ENCODE measurements around the gene SMIM45.

SMIM45 gene

DNA sequence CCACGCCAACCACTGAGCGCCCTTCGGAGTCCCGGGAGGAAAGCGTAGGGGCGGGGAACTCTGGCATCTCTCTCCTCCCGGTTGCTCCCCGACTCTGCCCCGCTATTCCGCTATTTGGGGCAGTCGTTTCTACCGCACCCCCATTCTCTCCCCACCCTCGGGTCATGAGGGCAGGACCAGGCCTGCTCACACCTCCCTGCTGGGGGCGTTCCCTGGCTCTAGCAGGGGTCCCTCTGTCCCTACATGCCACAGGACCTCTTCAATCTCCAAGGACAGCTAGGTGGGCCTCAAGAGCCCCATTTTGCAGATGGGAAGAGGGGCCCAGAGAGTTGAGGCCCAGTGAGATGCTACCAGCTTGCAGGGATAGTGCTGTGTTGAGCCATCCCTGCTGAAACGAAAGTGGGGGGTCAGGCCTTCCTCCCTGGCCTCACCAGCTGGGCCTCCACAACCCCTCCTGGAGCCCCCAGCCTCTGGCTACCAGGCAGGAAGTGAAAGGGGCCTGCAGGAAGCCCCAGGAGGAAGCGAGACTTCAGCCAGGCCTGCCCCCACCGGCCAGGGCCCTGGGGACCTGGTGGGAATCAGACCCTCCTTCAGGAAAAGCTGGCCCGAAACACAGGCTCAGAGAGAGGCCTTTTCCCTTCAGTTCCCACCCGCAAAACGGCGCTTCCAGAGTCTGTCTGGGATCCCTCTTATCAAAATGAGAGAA is 31.5 kb upstream of the SMIM45 start:
- TF ChIP-seq POLR2A (IDR thresholded peaks at IDR 0.05; ENCODE audit: low read length) (no peak), GATA1 (IDR thresholded peaks at IDR 0.05; ENCODE audit: low read depth, low read length) (no peak)
- DNase-seq: no peak

DNA sequence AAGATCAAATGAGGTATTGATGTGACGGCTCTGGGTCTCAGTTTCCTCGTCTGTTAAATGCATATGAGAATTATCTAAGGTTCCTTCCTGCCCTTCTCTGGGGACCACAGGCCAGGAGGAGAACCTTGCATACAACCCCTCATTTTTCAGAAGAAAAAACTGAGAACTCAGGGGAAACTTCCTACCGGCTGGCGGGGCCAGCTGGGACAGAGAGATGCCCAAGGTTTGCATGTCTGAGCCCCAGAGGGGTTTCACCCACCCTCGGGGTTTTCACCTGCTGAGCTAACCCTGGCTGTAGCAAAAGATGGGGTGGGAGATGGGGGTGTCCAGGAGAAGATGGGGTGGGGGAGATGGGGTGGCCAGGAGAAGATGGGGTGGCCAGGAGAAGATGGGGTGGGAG is 29.6 kb upstream of the SMIM45 start:
- TF ChIP-seq POLR2A (IDR thresholded peaks at IDR 0.05; ENCODE audit: low read length) (no peak), GATA1 (IDR thresholded peaks at IDR 0.05; ENCODE audit: low read depth, low read length) (no peak)
- DNase-seq: no peak

DNA sequence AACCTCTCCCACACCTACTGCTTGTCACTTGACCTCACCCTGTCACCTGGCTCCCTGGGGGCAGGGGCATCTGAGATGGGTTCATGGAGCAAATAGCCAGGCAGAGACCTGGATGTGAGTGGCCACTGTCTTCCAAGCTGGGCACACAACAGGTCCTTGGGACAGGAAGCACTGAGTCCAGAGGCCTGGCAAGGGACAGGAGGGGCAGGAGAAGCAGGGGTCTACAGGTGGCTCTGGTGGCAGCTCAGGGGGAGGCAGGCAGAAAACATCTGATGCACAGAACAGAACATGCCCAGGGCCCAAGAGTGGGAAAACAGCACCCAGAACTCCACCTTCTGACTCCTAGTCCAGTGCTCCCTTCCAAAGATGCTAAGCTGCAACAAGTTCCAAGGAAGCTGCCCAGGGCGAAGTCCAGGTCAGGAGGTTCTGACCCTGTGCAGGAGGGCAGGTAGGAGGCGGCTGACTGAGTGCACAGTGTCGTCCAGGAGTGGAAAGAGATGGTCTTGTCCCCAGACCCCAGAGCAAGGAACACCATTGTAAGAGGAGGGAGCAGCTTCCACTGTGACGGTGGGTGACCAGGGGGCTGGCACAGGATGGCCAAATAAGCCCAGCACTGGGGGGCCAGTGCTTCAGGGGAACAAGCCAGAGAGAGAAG is 28.9 kb upstream of the SMIM45 start:
- TF ChIP-seq GATA1 (IDR thresholded peaks at IDR 0.05; ENCODE audit: low read depth, low read length) (no peak), POLR2A (IDR thresholded peaks at IDR 0.05; ENCODE audit: low read length) (no peak)
- DNase-seq: no peak

DNA sequence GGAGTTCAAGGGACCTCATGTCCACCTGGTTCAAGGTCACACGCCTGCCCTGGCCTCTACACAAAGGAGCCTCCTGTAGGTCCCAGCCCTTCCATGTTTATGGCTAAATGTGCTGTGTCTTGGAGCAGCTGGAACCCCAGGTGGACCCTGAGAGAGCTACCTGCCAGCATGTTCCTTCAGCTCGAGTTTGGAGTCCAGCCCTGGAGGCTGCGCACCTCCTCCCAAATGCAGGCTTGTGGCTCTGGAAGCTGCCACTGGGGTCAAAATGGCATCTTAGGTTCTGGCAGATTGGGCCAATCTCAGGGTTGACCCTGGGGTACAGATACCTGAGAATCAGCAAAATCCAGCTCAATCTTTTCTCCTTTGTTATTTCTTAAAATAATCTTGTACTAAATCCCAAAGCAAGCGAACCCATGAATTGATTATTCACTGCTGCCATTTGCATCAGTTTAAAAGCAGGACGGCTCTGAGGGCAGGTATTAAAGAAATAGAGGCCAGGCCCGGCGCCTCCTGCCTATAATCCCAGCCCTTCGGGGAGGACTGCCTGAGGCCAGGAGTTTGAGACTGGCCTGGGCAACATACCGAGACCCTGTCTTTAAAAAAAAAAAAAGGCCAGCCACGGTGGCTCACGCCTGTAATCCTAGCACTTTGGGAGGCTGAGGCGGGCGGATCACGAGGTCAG is 28.2 kb upstream of the SMIM45 start:
- DNase-seq: no peak
- TF ChIP-seq GATA1 (IDR thresholded peaks at IDR 0.05; ENCODE audit: low read depth, low read length): no peak
- TF ChIP-seq POLR2A (IDR thresholded peaks at IDR 0.05; ENCODE audit: low read length): no peak

DNA sequence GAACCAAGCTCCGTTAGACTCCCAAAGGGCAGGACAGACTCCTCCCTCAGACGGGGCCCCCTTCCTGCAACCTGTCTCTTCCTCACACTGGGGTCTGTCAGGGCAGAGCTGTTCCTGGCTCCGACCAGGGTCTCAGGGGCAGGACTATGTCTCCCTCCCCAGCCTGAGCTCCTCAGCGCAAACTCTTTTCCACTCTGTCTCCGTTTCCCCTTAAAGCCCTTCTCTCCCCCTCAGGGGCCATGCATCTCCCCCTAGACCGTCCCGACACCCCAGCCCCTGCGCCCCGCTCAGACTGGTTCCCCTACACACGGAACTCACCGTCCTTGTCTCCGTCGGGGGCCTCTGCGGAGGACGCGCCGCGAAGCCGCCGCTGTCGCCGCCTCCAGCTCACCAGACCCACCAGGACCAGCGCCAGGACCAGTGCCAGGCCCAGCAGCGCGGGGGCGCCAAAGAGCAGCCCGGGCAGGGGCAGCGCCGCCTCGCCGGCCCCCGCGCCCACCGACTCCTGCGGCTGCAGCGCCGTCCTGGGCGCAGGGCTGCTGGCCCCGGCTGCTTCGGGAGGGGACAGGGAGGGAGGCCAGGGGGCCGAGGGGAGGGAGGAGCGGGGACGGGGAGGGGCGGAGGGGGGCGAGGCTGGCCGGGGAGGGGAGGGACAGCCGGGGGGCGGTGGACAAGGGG is 26.0 kb upstream of the SMIM45 start:
- DNase-seq: peak; percentile 69 to 76
- TF ChIP-seq GATA1 (IDR thresholded peaks at IDR 0.05; ENCODE audit: low read depth, low read length) (no peak), POLR2A (IDR thresholded peaks at IDR 0.05; ENCODE audit: low read length) (no peak)

DNA sequence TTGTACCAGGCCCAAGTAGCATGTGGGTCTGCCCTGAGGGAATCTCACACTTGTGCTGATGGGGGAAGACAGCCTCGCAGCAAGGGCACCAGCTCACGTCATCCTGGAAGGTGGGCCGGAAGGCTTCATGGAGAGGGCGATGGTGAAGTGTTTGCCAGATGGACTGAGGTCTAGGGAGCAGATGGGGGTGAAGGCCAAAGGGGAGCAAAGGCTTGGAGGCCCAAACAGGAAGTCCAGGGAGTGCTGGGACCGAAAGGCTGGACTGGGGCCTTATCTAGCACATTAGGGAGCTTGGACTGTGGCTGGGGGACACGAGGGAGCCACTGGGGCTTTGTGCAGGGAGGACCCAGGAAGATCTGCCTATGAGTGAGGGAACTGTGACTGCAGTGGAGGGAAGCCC is 24.1 kb upstream of the SMIM45 start:
- TF ChIP-seq POLR2A (IDR thresholded peaks at IDR 0.05; ENCODE audit: low read length) (no peak), GATA1 (IDR thresholded peaks at IDR 0.05; ENCODE audit: low read depth, low read length) (no peak)
- DNase-seq: no peak

DNA sequence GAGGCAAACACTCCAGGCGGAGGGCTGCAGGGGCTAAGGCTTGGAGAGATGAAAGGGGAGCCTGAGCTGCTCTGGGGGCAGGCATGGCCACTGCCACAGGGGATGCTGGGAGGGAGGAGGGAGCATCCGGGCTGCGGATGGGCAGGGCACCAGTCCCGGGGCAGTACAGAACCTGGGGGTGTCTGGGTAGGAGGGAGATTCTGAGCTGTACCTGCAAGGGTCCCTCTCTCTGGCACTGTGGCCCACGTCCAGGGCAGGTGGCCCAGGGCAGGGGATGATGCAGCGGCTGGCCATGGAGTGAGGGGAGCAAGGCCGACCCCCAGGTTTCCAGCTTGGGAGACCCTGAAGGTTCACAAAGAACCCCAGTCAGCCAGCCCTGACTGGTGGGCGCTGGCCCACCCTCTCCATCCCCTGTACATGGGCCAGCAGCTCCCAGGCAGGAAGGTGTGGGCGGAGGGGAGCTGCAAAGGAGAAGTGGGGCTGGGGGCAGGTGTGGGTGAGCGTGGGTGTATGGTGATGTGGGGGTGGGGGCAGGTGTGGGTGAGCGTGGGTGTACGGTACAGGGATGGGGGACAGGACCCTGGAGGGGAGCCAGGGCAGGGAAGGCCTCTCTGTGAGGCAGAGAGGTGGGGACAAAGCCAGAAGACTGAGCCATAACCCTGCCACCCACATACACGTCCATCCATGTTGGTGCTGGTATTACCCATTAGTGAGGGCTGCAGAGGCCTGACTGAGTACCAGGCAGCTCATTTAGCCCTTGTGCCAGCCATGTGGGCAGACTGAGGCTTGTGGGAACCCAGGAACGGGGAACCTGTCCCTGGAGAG is 23.1 kb upstream of the SMIM45 start:
- no peak for DNase-seq
- TF ChIP-seq GATA1 (IDR thresholded peaks at IDR 0.05; ENCODE audit: low read depth, low read length): no peak
- peak; percentile 12 for TF ChIP-seq POLR2A (IDR thresholded peaks at IDR 0.05; ENCODE audit: low read length)

DNA sequence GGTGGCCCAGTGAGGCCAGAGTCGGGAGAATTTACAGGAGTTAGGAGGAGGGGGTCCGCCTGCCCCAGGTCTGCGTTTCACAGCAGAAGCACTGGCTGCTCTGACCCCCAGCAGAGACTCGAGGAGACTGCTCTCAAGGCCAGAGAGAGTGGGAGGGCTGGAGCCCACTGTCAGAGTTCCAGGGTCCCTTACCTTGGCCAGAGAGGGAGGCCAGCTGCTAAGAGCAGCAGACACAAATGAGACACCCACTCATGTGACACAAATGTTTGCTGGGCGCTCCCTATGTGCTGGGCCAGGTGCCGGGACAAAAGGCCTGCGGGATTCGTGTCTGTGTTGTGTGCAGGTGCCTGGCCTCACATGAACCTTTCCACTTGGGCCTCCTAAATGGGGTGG is 22.5 kb upstream of the SMIM45 start:
- TF ChIP-seq GATA1 (IDR thresholded peaks at IDR 0.05; ENCODE audit: low read depth, low read length) (no peak), POLR2A (IDR thresholded peaks at IDR 0.05; ENCODE audit: low read length) (no peak)
- DNase-seq: no peak

DNA sequence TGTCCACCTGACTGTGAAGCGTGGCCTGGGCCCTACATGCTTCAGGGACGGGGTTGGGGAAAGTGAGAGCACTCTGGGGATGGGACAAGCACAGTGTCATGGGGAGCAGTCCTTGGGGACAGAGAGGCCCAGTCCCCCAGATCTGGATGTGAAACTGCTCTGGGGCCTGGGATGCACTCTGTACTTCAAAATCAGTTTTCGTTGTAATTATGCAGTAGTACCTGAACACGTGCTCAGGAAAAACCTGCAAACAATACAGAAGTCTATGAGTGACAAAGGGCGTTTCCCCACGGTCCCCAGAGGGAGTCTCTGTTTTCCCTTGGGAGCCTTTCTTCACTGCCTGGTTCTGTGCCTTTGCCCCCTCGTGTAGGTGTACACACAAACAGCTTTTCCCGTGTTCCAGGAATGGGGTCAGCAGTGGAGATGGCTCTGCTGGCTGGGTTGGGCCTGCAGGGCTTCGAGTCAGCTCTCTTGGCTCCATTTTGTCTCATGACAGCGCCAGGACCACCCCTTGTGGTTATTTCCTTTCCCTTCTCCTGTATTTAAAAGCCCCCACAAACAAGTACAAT is 20.2 kb upstream of the SMIM45 start:
- TF ChIP-seq GATA1 (IDR thresholded peaks at IDR 0.05; ENCODE audit: low read depth, low read length): no peak
- TF ChIP-seq POLR2A (IDR thresholded peaks at IDR 0.05; ENCODE audit: low read length): peak; percentile 14
- no peak for DNase-seq

DNA sequence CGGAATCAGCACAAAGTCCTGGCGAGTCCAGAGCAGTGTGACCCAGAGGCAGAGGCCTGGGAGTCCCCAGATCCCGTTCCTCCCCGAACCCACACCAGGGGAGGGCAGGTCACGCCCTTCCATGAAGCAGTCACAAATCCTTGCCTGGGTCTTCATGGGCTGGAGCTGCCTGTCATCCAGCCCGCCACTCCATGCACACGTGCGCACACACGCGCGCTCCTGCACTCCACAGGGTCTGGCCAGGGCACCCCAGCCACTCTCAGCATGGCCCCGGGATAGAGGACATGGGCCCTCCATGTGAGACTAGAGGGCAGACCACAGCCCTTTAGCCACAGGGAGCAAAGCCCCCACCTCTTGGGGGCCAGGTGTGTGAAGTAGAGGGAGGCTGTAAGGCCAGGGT is 19.6 kb upstream of the SMIM45 start:
- no peak for DNase-seq
- TF ChIP-seq GATA1 (IDR thresholded peaks at IDR 0.05; ENCODE audit: low read depth, low read length) (no peak), POLR2A (IDR thresholded peaks at IDR 0.05; ENCODE audit: low read length) (no peak)

DNA sequence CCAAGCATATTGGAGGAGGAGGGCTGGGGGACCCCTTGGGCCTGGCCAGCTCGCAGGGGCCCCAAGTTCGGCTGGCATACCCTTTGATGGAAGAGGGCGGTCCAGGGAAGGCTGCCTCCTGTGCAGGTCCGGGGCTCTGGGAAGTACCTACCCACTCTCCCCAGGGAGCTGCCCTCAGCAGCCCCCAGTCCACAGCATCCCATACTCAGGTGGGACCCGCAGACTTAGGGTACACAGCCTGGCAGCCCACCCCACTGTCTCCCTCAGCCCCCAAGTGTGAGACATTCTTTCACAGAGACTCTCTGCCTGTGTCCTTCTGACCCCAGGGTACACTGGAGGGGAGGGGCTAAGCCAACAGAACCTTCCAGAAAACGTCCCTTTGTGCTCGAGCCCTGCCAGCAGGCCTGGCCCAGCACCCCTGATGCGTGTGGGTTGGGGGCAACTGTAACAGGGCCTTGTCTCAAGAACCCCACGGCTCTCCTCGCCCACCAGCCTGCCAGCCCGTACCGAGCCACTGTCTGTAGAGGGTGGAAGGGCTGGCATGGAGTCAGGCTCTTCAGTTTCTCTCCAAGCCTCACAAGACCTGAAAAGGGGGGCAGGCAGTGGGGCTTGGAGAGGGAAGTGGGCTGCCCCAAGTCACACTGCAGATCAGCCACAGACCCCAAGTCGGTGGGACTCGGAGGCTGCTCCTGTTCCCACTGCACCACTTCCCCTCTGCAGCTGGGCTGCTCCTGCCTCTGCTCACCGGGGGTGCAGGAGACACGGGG is 18.4 kb upstream of the SMIM45 start:
- no peak for DNase-seq
- TF ChIP-seq POLR2A (IDR thresholded peaks at IDR 0.05; ENCODE audit: low read length) (peak; percentile 21), GATA1 (IDR thresholded peaks at IDR 0.05; ENCODE audit: low read depth, low read length) (no peak)

DNA sequence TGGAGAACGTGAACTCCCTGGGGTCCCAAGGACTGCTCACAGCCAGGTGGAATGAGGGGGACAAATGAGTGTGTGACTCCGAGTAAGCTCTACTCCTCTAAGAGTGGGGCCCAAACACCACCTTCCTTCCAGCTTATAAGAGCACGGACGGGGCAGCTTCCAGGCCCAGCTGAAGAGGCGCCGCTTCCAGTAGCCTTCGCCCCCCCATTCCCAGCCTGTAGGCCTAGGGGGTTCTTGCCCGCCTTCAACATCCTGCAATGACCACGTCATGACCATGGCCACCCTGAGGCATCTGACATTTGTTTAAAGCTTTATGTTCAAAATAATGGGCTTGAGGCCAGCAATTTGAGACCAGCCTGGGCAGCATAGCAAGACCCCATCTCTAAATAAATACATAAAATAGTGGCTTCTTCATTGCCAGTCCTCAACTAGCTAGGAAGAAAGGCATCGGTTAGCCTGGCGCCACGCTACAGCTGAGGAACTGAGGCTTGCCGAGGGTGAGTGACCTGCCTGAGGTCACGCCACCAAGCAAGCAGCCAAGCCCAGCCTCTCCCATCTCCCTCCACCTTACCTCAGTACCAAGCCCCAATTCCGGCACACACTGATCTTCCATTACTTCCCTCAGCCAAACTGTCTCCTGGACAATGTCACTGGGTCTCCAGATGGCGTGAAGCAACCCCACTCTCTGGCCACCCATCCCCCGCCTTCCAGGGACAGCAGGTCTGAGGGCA is 17.5 kb upstream of the SMIM45 start:
- TF ChIP-seq POLR2A (IDR thresholded peaks at IDR 0.05; ENCODE audit: low read length) (peak; percentile 19), GATA1 (IDR thresholded peaks at IDR 0.05; ENCODE audit: low read depth, low read length) (no peak)
- DNase-seq: no peak

All from erythroblast (primary cell).